GM12873 (cell line): Measurements from ENCODE around the gene NDUFS3.

Source experiments
- CTCF ChIP-seq: IDR thresholded peaks from 2 replicates; pipeline ENCODE4 v1.5.1; 2012; ENCODE audit warnings: low read depth, mild to moderate bottlenecking, moderate library complexity, low read length, control low read depth; ENCODE audit not compliant: insufficient read depth; ENCODE audit errors: missing control alignments

The NDUFS3 gene

GRCh38 chr11:47631473-47631872 is 52.6 kb downstream of the NDUFS3 start:
- no peak for TF ChIP-seq CTCF
